ENCODE measurements around the gene NOVA2.

- TF ChIP-seq CTCF (IDR thresholded peaks at IDR 0.05; ENCODE audit: insufficient read depth, low read depth, low read length) (no peak), EZH2 (IDR thresholded peaks at IDR 0.05; ENCODE audit: insufficient read depth, low read length) (no peak)
Measured at GRCh38 chr19:45953676-45954075, 20.0 kb downstream of the NOVA2 start.

Measured in astrocyte (in vitro differentiated cells and primary cell).